ENCODE data around the gene CCL11. TPM values are rescaled to one million over a fixed set of nuclear protein-coding genes. Genes with fewer than 3 reads are reported as not detected.

The CCL11 gene
- total and polyA plus RNA-seq, 2 of the 8 experiments (the other 6 are each of a cell fraction or from before 2014, with no cell fraction given) = not detected

DNA sequence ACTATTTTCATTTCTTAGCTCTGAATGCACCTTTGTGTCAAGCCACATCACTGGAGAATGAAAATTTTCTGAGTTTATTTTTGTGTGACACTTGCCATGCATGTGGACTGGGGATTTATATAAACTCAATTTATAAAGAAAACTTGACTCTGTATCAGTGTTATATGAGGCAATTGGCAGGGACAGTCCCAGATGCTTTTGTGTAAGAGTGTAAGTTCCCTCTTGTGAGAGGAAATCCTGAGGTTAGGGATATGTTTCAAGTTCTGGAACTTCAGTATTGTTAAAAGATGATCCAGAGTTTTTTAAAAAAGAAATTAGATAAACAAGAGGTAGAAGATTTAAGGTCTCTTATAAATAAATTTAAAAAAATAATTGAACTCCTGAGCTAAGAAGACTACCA lies 22.8 kb downstream of the CCL11 start:
- Histone ChIP-seq H3K4ac (replicated peaks; ENCODE audit: insufficient read length, low read depth, low read length) (no peak overlapping the region), H3K4me3 (ENCODE audit: extremely low read depth in 1 of 4, insufficient read depth in 2 of 4, low read depth in 3 of 4, low read length in 4 of 4) (no peak overlapping the region), H3K4me2 (ENCODE audit: insufficient read depth in 1 of 2, low read depth in 2 of 2, low read length in 2 of 2) (no peak overlapping the region), H4K5ac (ENCODE audit: insufficient read length, low read depth, low read length) (no peak overlapping the region), H2BK120ac (replicated peaks; ENCODE audit: low read depth, low read length) (no peak overlapping the region), H2BK5ac (ENCODE audit: low read depth, low read length) (no peak overlapping the region), H3K79me1 (ENCODE audit: low read depth, low read length) (no peaks in the 10 kb centered on the region), H2BK20ac (ENCODE audit: low read length) (no peak overlapping the region), H3K23me2 (ENCODE audit: low read depth, low read length) (no peaks in the 10 kb centered on the region), H3K27me3 (replicated peaks in 1 of 4; ENCODE audit: control insufficient read depth in 3 of 4, extremely low read depth in 1 of 4, insufficient read depth in 3 of 4, low read length in 3 of 4) (no peaks in the 10 kb centered on the region), H2AFZ (ENCODE audit: low read length) (no peak overlapping the region), H3K9me3 (ENCODE audit: insufficient read depth in 2 of 2, low read depth in 1 of 2, low read length in 1 of 2) (no peaks in the 10 kb centered on the region), H3K23ac (ENCODE audit: insufficient read length) (no peak overlapping the region), H2BK12ac (ENCODE audit: low read depth, low read length) (no peak overlapping the region), H4K20me1 (replicated peaks in 1 of 2; ENCODE audit: control insufficient read depth in 1 of 2, insufficient read depth in 2 of 2, low read length in 2 of 2) (no peaks in the 10 kb centered on the region), H3K4me1 (replicated peaks in 1 of 4; ENCODE audit: control insufficient read depth in 3 of 4, insufficient read depth in 4 of 4, low read length in 3 of 4) (no peaks in the 10 kb centered on the region), H2AK5ac (ENCODE audit: low read depth, low read length) (no peak overlapping the region), H3K56ac (replicated peaks; ENCODE audit: insufficient read length, low read depth, low read length) (no peak overlapping the region), H3K18ac (ENCODE audit: extremely low read depth, low read length) (no peak overlapping the region), H4K8ac (ENCODE audit: extremely low read depth, insufficient read depth, low read length) (no peak overlapping the region), H2BK15ac (ENCODE audit: low read length) (no peak overlapping the region), H3K79me2 (ENCODE audit: control insufficient read depth in 1 of 2, insufficient read depth in 2 of 2, low read length in 2 of 2) (no peaks in the 10 kb centered on the region), H3K14ac (ENCODE audit: insufficient read length) (no peak overlapping the region), H3K27ac (ENCODE audit: low read depth, low read length) (no peak overlapping the region), H3K9ac (replicated peaks in 1 of 4; ENCODE audit: extremely low read depth in 1 of 4, low read depth in 3 of 4, low read length in 3 of 4) (no peak overlapping the region), H3K36me3 (ENCODE audit: control insufficient read depth in 2 of 4, insufficient read depth in 4 of 4, low read length in 3 of 4) (no peaks in the 10 kb centered on the region), H4K91ac (replicated peaks; ENCODE audit: insufficient read length, low read length) (no peak overlapping the region)
- TF ChIP-seq HDAC2 (IDR thresholded peaks at IDR 0.05; ENCODE audit: borderline replicate concordance in 1 of 2, low read depth in 2 of 2, low read length in 2 of 2) (no peak), SRF (IDR thresholded peaks at IDR 0.05; ENCODE audit: low read depth, low read length) (no peak), CHD1 (IDR thresholded peaks at IDR 0.05; ENCODE audit: low read depth, low read length) (no peak), SP2 (IDR thresholded peaks at IDR 0.05; ENCODE audit: low read length) (no peak), HDAC6 (IDR thresholded peaks at IDR 0.05; ENCODE audit: low read depth, low read length) (no peak), GTF2F1 (IDR thresholded peaks at IDR 0.05; ENCODE audit: borderline replicate concordance, low read depth, low read length) (no peak), CBX5 (IDR thresholded peaks at IDR 0.05; ENCODE audit: low read depth, low read length) (no peak), POLR2AphosphoS5 (IDR thresholded peaks at IDR 0.05; ENCODE audit: low read depth, low read length) (no peak), ASH2L (IDR thresholded peaks at IDR 0.05; ENCODE audit: low read length) (no peak), EP300 (IDR thresholded peaks at IDR 0.05; ENCODE audit: borderline replicate concordance in 1 of 2, low read depth in 2 of 2, low read length in 2 of 2) (no peak)
- TF ChIP-seq, protein P1, sequence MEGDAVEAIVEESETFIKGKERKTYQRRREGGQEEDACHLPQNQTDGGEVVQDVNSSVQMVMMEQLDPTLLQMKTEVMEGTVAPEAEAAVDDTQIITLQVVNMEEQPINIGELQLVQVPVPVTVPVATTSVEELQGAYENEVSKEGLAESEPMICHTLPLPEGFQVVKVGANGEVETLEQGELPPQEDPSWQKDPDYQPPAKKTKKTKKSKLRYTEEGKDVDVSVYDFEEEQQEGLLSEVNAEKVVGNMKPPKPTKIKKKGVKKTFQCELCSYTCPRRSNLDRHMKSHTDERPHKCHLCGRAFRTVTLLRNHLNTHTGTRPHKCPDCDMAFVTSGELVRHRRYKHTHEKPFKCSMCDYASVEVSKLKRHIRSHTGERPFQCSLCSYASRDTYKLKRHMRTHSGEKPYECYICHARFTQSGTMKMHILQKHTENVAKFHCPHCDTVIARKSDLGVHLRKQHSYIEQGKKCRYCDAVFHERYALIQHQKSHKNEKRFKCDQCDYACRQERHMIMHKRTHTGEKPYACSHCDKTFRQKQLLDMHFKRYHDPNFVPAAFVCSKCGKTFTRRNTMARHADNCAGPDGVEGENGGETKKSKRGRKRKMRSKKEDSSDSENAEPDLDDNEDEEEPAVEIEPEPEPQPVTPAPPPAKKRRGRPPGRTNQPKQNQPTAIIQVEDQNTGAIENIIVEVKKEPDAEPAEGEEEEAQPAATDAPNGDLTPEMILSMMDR (IDR thresholded peaks at IDR 0.05; ENCODE audit: control extremely low read depth in 1 of 3, insufficient read depth in 1 of 3, low read depth in 1 of 3, low read length in 3 of 3) = no peak
- no peak for DNase-seq (ENCODE audit: low read depth in 1 of 2, low spot score in 2 of 2)
- POLR2A ChIA-PET (ENCODE audit: partially characterized antibody) = no interaction called here
- CTCF ChIA-PET (ENCODE audit: partially characterized antibody) = interaction anchor here (1.0 to 13.3 kb wide), 4 partner anchors 10 to 106 kb away, joined by 3 to 210 read pairs (median 76); partner anchors contain the start of genes CCL1, CCL13 and CCL8
- no peak for FAIRE-seq
